ENCODE results near the gene ANKRD7.
"Not testable (repeated sequence)": the region's sequence is repeated elsewhere in the genome, so short reads cannot be mapped to it uniquely, and the experiment has no call there.

ANKRD7 gene

DNA sequence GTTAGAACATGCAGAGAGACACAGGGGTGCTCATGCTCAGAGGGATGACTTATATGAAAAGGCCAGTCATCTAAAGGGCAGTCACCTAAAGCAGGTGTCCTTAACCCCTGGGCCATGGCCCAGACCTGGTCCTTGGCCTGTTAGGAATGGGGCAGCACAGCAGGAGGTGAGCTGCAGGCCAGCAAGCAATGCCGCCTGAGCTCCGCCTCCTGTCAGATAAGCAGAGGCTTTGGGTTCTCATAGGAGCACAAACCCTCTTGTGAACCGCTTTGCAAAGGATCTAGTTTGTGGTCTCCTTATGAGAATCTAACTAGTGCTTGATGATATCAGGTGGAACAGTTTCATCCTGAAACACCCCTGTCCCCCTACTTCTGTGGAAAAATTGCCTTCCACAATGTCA, 14.5 kb downstream of the ANKRD7 start:
- DNase-seq, result no peak

DNA sequence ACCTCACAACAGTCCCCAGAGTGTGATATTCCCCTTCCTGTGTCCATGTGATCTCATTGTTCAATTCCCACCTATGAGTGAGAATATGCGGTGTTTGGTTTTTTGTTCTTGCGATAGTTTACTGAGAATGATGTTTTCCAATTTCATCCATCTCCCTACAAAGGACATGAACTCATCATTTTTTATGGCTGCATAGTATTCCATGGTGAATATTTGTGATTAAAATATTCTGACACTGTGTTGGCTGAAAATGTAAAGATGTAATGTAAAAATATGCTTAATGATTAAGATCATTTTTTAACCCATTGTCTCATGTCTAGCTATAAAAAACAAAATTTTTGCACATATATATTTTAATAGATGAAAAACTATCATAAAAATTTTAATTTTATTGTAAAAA, 15.8 kb downstream of the ANKRD7 start:
- not testable (repeated sequence) for DNase-seq

- no peak for DNase-seq
These were observed 19.2 kb downstream of the ANKRD7 start for GRCh38 chr7:118243695-118244094.

DNA sequence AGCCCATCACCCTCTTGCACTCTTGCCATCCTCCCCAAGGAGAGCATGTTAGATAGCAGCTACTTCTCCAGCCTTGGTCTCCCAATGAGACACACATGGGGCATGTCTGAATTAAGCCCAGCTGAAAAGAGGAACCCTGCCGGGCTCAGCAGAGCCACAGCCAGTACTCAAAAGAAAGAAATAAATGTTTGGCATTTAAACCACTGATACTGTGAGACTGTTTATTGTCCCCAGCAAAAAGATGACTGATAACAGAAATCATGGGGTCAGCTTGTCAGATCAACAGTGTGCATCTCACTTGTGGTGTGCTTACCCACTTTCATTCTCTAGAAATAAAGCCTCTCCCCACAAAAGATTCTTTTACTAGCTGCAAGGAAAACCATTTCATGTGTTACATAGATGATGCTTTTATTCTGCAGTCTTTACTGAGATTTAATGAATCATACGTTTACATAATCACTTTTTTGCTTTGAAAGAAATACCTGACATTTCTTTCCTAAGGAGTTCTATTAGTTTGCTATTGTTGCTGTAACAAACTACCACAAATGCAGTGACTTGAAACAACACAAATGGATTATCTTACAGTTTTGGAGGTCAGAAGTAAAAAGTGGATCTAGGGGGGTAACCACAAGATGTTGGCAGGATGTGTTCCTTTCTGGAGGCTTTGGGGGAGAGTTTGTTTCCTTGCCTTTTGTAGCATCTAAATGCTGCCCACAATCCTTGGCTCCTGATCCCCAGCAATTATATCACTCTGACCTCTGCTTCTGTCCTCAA, 20.9 kb downstream of the ANKRD7 start:
- DNase-seq, result no peak

- no peak for DNase-seq
These were observed 26.5 kb downstream of the ANKRD7 start for GRCh38 chr7:118250860-118251494.

- DNase-seq, result no peak
These were observed 27.6 kb downstream of the ANKRD7 start for GRCh38 chr7:118252087-118252486.

DNA sequence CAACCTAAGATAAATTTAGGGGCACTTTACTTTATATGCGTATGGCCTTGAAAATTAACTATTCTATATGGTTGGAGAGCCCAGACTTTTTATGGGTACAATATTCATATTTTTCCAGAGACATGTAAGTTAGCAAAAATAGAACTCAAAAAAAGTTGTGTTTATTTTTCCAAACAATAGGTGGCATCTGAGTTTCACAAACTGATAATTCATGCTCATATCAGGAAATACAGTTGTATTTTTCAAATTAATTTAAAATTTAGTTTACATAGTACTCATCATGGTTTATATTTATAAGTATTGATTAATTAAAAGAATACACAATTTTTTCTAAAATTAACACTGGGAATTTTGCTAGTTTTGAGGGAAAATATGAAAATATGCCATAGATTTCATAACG, 34.6 kb downstream of the ANKRD7 start:
- no peak for DNase-seq

DNA sequence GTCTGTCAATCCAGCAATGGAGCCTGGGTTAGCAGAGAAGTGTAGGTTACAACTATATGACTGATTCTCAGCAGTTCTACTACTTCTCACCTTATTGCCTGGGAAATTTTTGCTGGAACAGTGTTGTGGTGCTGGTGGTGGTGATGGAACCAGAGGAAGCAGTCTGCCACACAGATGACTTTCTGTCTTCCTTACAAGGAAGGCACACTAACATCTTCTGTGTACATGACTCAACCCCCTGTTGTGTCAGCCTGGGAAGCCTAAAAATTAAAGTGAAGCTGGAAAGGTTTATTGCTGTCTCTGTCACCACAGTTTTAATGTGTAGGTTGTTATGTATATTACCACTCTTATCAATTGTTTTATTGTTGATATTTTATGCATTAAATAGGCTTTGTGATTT, 40.3 kb downstream of the ANKRD7 start:
- DNase-seq, result no peak

GRCh38 chr7:118280319-118281012, 56.0 kb downstream of the ANKRD7 start:
- peak; percentile 58 for DNase-seq

- no peak for DNase-seq
These were observed 56.7 kb downstream of the ANKRD7 start for GRCh38 chr7:118281196-118281595.

DNA sequence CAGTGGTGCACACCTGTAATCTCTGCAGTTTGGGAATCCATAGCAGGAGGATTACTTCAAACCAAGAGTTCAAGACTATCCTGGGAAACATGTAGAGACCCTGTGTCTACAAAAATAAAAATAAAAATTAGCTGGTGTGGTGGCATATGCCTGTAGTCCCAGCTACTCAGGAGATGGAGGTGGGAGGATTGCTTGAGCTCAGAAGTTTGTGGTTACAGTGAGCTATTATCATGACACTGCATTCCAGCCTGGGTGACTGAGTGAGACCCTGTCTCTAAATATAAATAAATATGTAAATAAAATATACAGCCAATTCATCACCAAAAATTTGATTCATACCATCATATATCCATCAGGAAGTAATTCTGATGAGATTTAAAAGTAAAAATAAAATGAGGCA, 60.9 kb downstream of the ANKRD7 start:
- DNase-seq, result no peak

GRCh38 chr7:118286131-118286530, 61.6 kb downstream of the ANKRD7 start:
- DNase-seq, result no peak

GRCh38 chr7:118288098-118288497, 63.6 kb downstream of the ANKRD7 start:
- no peak for DNase-seq

DNA sequence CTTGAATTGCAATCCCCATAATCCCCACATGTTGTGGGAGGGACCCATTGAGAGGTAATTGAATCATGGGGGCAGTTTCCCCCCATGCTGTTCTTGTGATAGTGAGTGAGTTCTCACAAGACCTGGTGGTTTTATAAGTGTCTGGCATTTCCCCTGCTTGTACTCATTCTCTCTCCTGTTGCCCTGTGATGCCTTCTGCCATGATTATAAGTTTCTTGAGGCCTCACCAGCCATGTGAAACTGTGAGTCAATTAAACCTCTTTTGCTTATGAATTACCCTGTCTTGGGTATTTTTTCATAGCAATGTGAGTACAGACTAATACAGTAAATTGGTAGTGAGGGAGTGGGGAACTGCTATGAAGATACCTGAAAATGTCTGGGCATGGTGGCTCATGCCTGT, 65.0 kb downstream of the ANKRD7 start:
- no peak for DNase-seq

Data from COR-L47 (cell line).